GM23338 (cell line): ENCODE results near the gene SLC35E2B. TPM values are rescaled to one million over a fixed set of nuclear protein-coding genes. Genes with fewer than 3 reads are reported as not detected.
A peak's percentile ranks its signal among the peaks of the same experiment; 100 is the strongest.

Experiments
- ATAC-seq: fragments of 200-7000 bp; cut with Tn5 transposase; 3 replicates; pipeline ENCODE4 v1.9.1; 2020
- DNase-seq: peaks from one replicate; pipeline ENCODE4 v3.0.0-alpha.2; 2015; ENCODE audit warnings: low spot score
- H2AFZ ChIP-seq: fragments of 200-600 bp; sonication (generic); 2 replicates; pipeline ENCODE4 v1.8.0; 2016; ENCODE audit warnings: antibody characterized with exemption, mild to moderate bottlenecking, moderate library complexity
- H3F3A ChIP-seq: fragments of 200-600 bp; sonication (generic); replicated peaks from 2 replicates; pipeline ENCODE4 v1.8.0; 2017; ENCODE audit warnings: antibody characterized with exemption, mixed run types, low read depth
- H3K27ac ChIP-seq: fragments of 200-600 bp; sonication (generic); 2 replicates; pipeline ENCODE4 v1.6.1; 2016; ENCODE audit warnings: low read depth
- H3K27me3 ChIP-seq: fragments of 200-600 bp; sonication (generic); 2 replicates; pipeline ENCODE4 v1.8.0; 2016; ENCODE audit warnings: mild to moderate bottlenecking, mixed run types, moderate library complexity; ENCODE audit not compliant: insufficient read depth
- H3K36me3 ChIP-seq: fragments of 200-600 bp; sonication (generic); 2 replicates; pipeline ENCODE4 v1.8.0; 2016; ENCODE audit warnings: mild to moderate bottlenecking; ENCODE audit not compliant: insufficient read depth
- H3K4me1 ChIP-seq: fragments of 200-600 bp; sonication (generic); 2 replicates; pipeline ENCODE4 v1.8.0; 2016; ENCODE audit warnings: mild to moderate bottlenecking, moderate library complexity; ENCODE audit not compliant: insufficient read depth
- H3K4me2 ChIP-seq: fragments of 200-600 bp; sonication (generic); 2 replicates; pipeline ENCODE4 v1.7.1; 2017; ENCODE audit warnings: mixed run types
- H3K4me3 ChIP-seq: fragments of 200-600 bp; sonication (generic); 2 replicates; pipeline ENCODE4 v1.6.1; 2016; ENCODE audit warnings: mixed run types
- H3K79me2 ChIP-seq: fragments of 200-600 bp; sonication (generic); replicated peaks from 2 replicates; pipeline ENCODE4 v1.8.0; 2017; ENCODE audit warnings: mild to moderate bottlenecking; ENCODE audit not compliant: insufficient read depth
- H3K9me2 ChIP-seq: fragments of 200-600 bp; sonication (generic); 2 replicates; pipeline ENCODE4 v1.8.0; 2017; ENCODE audit not compliant: insufficient read depth
- H4K20me1 ChIP-seq: fragments of 200-600 bp; sonication (generic); replicated peaks from 2 replicates; pipeline ENCODE4 v1.8.0; 2017; ENCODE audit warnings: mild to moderate bottlenecking; ENCODE audit not compliant: insufficient read depth
- H3K27ac Mint-ChIP-seq: 2 replicates; pipeline ENCODE4 v1.8.0; 2020; ENCODE audit warnings: inconsistent platforms, mild to moderate bottlenecking, moderate library complexity, mixed read lengths
- H3K27me3 Mint-ChIP-seq: 3 replicates; pipeline ENCODE4 v1.8.0; 2022; ENCODE audit warnings: low read depth, mild to moderate bottlenecking, moderate library complexity, mixed read lengths, inconsistent platforms; ENCODE audit not compliant: insufficient read depth, poor library complexity
- H3K36me3 Mint-ChIP-seq: 3 replicates; pipeline ENCODE4 v1.8.0; 2021; ENCODE audit warnings: low read depth, mild to moderate bottlenecking, inconsistent platforms, moderate library complexity, mixed read lengths
- H3K4me1 Mint-ChIP-seq: 3 replicates; pipeline ENCODE4 v1.8.0; 2020; ENCODE audit warnings: mild to moderate bottlenecking, inconsistent platforms, mixed read lengths
- H3K4me3 Mint-ChIP-seq: 3 replicates; pipeline ENCODE4 v1.8.0; 2021; ENCODE audit warnings: moderate library complexity, mild to moderate bottlenecking, inconsistent platforms, mixed read lengths
- H3K9me3 Mint-ChIP-seq: 3 replicates; pipeline ENCODE4 v1.8.0; 2020; ENCODE audit warnings: moderate library complexity, mild to moderate bottlenecking, inconsistent platforms, mixed read lengths
- CREB1 ChIP-seq: fragments of 250-450 bp; sonication (Bioruptor Pico); IDR thresholded peaks from 2 replicates; pipeline ENCODE4 v1.5.0; 2020; ENCODE audit warnings: low read depth, mild to moderate bottlenecking, moderate library complexity
- EZH2 ChIP-seq: fragments of 200-600 bp; sonication (generic); IDR thresholded peaks from one replicate; pipeline ENCODE4 v1.8.0; 2017; ENCODE audit warnings: antibody characterized with exemption, mild to moderate bottlenecking, low read depth; ENCODE audit not compliant: unreplicated experiment
- EZH2phosphoT487 ChIP-seq: fragments of 200-600 bp; sonication (generic); IDR thresholded peaks from one replicate; pipeline ENCODE4 v1.8.1; 2018; ENCODE audit warnings: antibody characterized with exemption; ENCODE audit not compliant: unreplicated experiment
- JUNB ChIP-seq: IDR thresholded peaks from one replicate; pipeline ENCODE4 v1.6.1; 2016; ENCODE audit warnings: antibody characterized with exemption; ENCODE audit not compliant: unreplicated experiment
- NANOG ChIP-seq: IDR thresholded peaks from 2 replicates; pipeline ENCODE4 v1.6.1; 2016; ENCODE audit warnings: antibody characterized with exemption, borderline replicate concordance
- POLR2AphosphoS5 ChIP-seq: IDR thresholded peaks from 2 replicates; pipeline ENCODE4 v1.6.1; 2016; ENCODE audit warnings: antibody characterized with exemption, low read depth
- STAT1 ChIP-seq: IDR thresholded peaks from one replicate; pipeline ENCODE4 v1.6.1; 2016; ENCODE audit warnings: antibody characterized with exemption; ENCODE audit not compliant: unreplicated experiment
- ZNF114 ChIP-seq: fragments of 250-450 bp; sonication (Bioruptor Pico); IDR thresholded peaks from 2 replicates; pipeline ENCODE4 v1.5.0; 2020; ENCODE audit warnings: mild to moderate bottlenecking, moderate library complexity
- ZNF331 ChIP-seq: fragments of 250-450 bp; sonication (Bioruptor Pico); IDR thresholded peaks from 2 replicates; pipeline ENCODE4 v1.5.0; 2020; ENCODE audit warnings: low read depth, mild to moderate bottlenecking, moderate library complexity
- polyA plus RNA-seq: library from polyadenylated mRNA; unstranded; fragments of >200 nt; fragmentation: Nextera tagmentation; extraction: Ambion mirVana; gene quantifications from 2 replicates; pipeline ENCODE4 v1.2.1, GENCODE V29; 2016
- total RNA-seq: library from RNA; depleted of rRNA; stranded (reverse); fragments of >200 nt; shearing (Covaris generic); gene quantifications from 2 replicates; pipeline ENCODE4 v1.2.3, GENCODE V29; 2014
- TF ChIP-seq, protein P1 (sequence below): IDR thresholded peaks from 2 replicates; pipeline ENCODE4 v1.6.1; 2016; ENCODE audit warnings: antibody characterized with exemption
- TF ChIP-seq, protein P2 (sequence below), 2 experiments: fragments of 200-600 bp in 1 of 2; sonication (generic) in 1 of 2; conservative IDR thresholded peaks; 2 replicates each; pipeline versions ENCODE4 v1.5.1 to v1.6.1; 2016 to 2017; ENCODE audit warnings: antibody characterized with exemption in 2 of 2, low read depth in 2 of 2, mild to moderate bottlenecking in 2 of 2, moderate library complexity in 1 of 2
- TF ChIP-seq, protein P3 (sequence below): IDR thresholded peaks from one replicate; pipeline ENCODE4 v1.6.1; 2018; ENCODE audit warnings: antibody characterized with exemption; ENCODE audit not compliant: unreplicated experiment

SLC35E2B gene
- total and polyA plus RNA-seq, 2 experiments from 2014 or later = 16.8 to 63.0 TPM

DNA sequence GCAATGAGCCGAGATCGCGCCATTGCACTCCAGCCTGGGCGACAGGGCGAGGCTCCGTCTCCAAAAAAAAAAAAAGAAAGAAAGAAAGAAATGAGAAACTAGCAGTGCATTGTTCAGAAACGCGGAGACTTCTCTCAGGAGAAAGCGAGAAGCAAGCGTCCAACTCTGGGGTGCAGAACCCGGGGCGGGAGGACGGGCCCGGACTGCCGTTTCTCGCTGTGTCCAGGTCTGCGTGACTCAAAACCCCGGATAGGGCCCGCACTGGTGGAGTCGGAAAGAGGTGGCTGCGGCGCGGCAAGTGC, 77.7 kb downstream of the SLC35E2B start:
- Histone ChIP-seq H3K27me3 (no peaks in the 10 kb centered on the region), H3K4me2 (peak overlapping the region; percentile 90), H3K4me1 (peaks cover 6% of the 10 kb centered on the region; the same call in 1 of the 2 replicates), H3K9me2 (no peaks in the 10 kb centered on the region), H2AFZ (0 out of 2 replicates have a peak overlapping the region, but pooled peaks have one; percentile 77), H3F3A (peaks cover 11% of the 10 kb centered on the region; the same call in 1 of the 2 replicates), H3K4me3 (peak overlapping the region; percentile 96), H3K79me2 (peaks cover 16% of the 10 kb centered on the region; the same call in 1 of the 2 replicates), H4K20me1 (peaks cover 11% of the 10 kb centered on the region), H3K36me3 (no peaks in the 10 kb centered on the region), H3K27ac (peak overlapping the region; percentile 72; the same call in 1 of the 2 replicates)
- Mint-ChIP-seq H3K36me3 (peaks cover 2% of the 10 kb centered on the region; the same call in 2 of the 3 replicates), H3K4me3 (peak overlapping the region; percentile 95), H3K4me1 (peaks cover 19% of the 10 kb centered on the region), H3K27ac (peak overlapping the region; percentile 91), H3K27me3 (peaks cover 14% of the 10 kb centered on the region), H3K9me3 (no peaks in the 10 kb centered on the region)
- DNase-seq (no peak), ATAC-seq (no peak)
- TF ChIP-seq, protein P1, sequence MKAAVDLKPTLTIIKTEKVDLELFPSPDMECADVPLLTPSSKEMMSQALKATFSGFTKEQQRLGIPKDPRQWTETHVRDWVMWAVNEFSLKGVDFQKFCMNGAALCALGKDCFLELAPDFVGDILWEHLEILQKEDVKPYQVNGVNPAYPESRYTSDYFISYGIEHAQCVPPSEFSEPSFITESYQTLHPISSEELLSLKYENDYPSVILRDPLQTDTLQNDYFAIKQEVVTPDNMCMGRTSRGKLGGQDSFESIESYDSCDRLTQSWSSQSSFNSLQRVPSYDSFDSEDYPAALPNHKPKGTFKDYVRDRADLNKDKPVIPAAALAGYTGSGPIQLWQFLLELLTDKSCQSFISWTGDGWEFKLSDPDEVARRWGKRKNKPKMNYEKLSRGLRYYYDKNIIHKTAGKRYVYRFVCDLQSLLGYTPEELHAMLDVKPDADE = no peak
- no peak for TF ChIP-seq EZH2
- no peak for TF ChIP-seq ZNF114 (CRISPR knock-in tag)
- TF ChIP-seq, protein P2, sequence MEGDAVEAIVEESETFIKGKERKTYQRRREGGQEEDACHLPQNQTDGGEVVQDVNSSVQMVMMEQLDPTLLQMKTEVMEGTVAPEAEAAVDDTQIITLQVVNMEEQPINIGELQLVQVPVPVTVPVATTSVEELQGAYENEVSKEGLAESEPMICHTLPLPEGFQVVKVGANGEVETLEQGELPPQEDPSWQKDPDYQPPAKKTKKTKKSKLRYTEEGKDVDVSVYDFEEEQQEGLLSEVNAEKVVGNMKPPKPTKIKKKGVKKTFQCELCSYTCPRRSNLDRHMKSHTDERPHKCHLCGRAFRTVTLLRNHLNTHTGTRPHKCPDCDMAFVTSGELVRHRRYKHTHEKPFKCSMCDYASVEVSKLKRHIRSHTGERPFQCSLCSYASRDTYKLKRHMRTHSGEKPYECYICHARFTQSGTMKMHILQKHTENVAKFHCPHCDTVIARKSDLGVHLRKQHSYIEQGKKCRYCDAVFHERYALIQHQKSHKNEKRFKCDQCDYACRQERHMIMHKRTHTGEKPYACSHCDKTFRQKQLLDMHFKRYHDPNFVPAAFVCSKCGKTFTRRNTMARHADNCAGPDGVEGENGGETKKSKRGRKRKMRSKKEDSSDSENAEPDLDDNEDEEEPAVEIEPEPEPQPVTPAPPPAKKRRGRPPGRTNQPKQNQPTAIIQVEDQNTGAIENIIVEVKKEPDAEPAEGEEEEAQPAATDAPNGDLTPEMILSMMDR (conservative IDR thresholded peaks at IDR 0.05; ENCODE audit: low read depth in 2 of 2) = no peak

DNA sequence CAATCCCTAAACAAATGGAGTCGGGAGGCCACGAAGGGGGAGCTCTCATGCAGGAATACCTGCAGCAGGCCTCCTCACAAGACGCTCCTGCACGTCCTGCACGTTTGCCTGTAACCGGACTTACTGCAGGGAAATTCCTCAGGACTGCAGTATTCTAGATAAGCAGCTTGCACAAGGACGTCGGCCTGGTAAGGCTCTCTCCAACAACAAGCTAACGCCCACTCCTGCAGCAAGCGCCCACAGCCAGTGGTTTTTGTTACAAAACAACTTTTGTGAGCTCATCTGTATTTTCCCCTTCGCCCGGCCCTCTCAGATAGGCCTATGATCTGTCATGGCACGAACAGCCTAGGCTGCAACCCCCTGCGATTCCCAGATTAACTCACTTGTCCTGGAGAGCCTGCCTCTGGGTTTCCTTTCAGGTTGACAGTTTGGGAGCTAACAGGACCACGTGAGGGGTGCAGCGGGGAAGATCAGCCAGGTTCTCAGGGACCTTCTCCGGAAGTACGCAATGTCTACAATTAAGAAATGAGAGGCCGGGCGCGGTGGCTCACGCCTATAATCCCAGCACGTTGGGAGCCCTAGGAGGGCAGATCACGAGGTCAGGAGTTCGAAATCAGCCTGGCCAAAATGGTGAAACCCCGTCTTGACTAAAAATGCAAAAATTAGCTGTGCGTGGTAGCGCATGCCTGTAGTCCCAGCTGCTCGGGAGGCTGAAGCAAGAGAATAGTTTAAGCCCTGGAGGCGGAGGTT, 78.2 kb downstream of the SLC35E2B start:
- Histone ChIP-seq H4K20me1 (peaks cover 11% of the 10 kb centered on the region), H2AFZ (0 out of 2 replicates have a peak overlapping the region, but pooled peaks have one; percentile 77), H3K4me1 (peaks cover 6% of the 10 kb centered on the region; the same call in 1 of the 2 replicates), H3K9me2 (no peaks in the 10 kb centered on the region), H3K4me3 (peak overlapping the region; percentile 96), H3F3A (peaks cover 11% of the 10 kb centered on the region; the same call in 1 of the 2 replicates), H3K36me3 (no peaks in the 10 kb centered on the region), H3K27ac (peak overlapping the region; percentile 72; the same call in 1 of the 2 replicates), H3K79me2 (peaks cover 16% of the 10 kb centered on the region; the same call in 1 of the 2 replicates), H3K27me3 (no peaks in the 10 kb centered on the region), H3K4me2 (peak overlapping the region; percentile 90)
- Mint-ChIP-seq H3K4me3 (peak overlapping the region; percentile 95), H3K9me3 (no peaks in the 10 kb centered on the region), H3K36me3 (peaks cover 2% of the 10 kb centered on the region; the same call in 2 of the 3 replicates), H3K4me1 (peaks cover 19% of the 10 kb centered on the region), H3K27me3 (peaks cover 14% of the 10 kb centered on the region), H3K27ac (peak overlapping the region; percentile 91)
- DNase-seq (no peak), ATAC-seq (no peak)
- TF ChIP-seq POLR2AphosphoS5 (no peak), CREB1 (no peak), EZH2 (no peak), ZNF331 (no peak), ZNF114 (CRISPR knock-in tag) (no peak), NANOG (no peak), EZH2phosphoT487 (no peak), STAT1 (no peak), JUNB (no peak)
- TF ChIP-seq, protein P1 = no peak
- TF ChIP-seq, protein P2 (conservative IDR thresholded peaks at IDR 0.05; ENCODE audit: low read depth in 2 of 2) = no peak
- TF ChIP-seq, protein P3, sequence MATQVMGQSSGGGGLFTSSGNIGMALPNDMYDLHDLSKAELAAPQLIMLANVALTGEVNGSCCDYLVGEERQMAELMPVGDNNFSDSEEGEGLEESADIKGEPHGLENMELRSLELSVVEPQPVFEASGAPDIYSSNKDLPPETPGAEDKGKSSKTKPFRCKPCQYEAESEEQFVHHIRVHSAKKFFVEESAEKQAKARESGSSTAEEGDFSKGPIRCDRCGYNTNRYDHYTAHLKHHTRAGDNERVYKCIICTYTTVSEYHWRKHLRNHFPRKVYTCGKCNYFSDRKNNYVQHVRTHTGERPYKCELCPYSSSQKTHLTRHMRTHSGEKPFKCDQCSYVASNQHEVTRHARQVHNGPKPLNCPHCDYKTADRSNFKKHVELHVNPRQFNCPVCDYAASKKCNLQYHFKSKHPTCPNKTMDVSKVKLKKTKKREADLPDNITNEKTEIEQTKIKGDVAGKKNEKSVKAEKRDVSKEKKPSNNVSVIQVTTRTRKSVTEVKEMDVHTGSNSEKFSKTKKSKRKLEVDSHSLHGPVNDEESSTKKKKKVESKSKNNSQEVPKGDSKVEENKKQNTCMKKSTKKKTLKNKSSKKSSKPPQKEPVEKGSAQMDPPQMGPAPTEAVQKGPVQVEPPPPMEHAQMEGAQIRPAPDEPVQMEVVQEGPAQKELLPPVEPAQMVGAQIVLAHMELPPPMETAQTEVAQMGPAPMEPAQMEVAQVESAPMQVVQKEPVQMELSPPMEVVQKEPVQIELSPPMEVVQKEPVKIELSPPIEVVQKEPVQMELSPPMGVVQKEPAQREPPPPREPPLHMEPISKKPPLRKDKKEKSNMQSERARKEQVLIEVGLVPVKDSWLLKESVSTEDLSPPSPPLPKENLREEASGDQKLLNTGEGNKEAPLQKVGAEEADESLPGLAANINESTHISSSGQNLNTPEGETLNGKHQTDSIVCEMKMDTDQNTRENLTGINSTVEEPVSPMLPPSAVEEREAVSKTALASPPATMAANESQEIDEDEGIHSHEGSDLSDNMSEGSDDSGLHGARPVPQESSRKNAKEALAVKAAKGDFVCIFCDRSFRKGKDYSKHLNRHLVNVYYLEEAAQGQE = no peak
